DMS79 (cell line): ENCODE data around the gene TMOD1.
"Not testable (repeated sequence)": the region's sequence is repeated elsewhere in the genome, so short reads cannot be mapped to it uniquely, and the experiment has no call there.

ENCODE experiments used
- DNase-seq: peaks from one replicate; lab custom pipeline; 2025; lab: John Stamatoyannopoulos, UW

Gene TMOD1

GRCh38 chr9:97565262-97565661 lies 63.8 kb downstream of the TMOD1 start:
- DNase-seq: no peak

GRCh38 chr9:97567182-97567893 lies 65.9 kb downstream of the TMOD1 start:
- no peak for DNase-seq

- DNase-seq: no peak
These were observed 66.4 kb downstream of the TMOD1 start for GRCh38 chr9:97567894-97568202.

- DNase-seq: no peak
These were observed 67.2 kb downstream of the TMOD1 start for GRCh38 chr9:97568461-97569275.

GRCh38 chr9:97570899-97571298 lies 69.4 kb downstream of the TMOD1 start:
- DNase-seq: no peak

GRCh38 chr9:97571664-97572063 lies 70.2 kb downstream of the TMOD1 start:
- no peak for DNase-seq

- DNase-seq: no peak
These were observed 70.9 kb downstream of the TMOD1 start for GRCh38 chr9:97572196-97572891.

- DNase-seq: no peak
These were observed 71.5 kb downstream of the TMOD1 start for GRCh38 chr9:97572892-97573365.

- no peak for DNase-seq
These were observed 72.1 kb downstream of the TMOD1 start for GRCh38 chr9:97573482-97574073.

GRCh38 chr9:97574101-97574571 lies 72.7 kb downstream of the TMOD1 start:
- not testable (repeated sequence) for DNase-seq

- DNase-seq: not testable (repeated sequence)
These were observed 73.6 kb downstream of the TMOD1 start for GRCh38 chr9:97574921-97575672.

GRCh38 chr9:97575673-97576200 lies 74.3 kb downstream of the TMOD1 start:
- DNase-seq: no peak

- no peak for DNase-seq
These were observed 75.6 kb downstream of the TMOD1 start for GRCh38 chr9:97577051-97577450.

GRCh38 chr9:97578846-97579245 lies 77.4 kb downstream of the TMOD1 start:
- DNase-seq: no peak

- DNase-seq: no peak
These were observed 78.4 kb downstream of the TMOD1 start for GRCh38 chr9:97579914-97580313.

GRCh38 chr9:97581590-97581989 lies 80.1 kb downstream of the TMOD1 start:
- DNase-seq: not testable (repeated sequence)

- not testable (repeated sequence) for DNase-seq
These were observed 83.3 kb downstream of the TMOD1 start for GRCh38 chr9:97584778-97585177.

GRCh38 chr9:97586909-97587308 lies 85.4 kb downstream of the TMOD1 start:
- DNase-seq: not testable (repeated sequence)

GRCh38 chr9:97591535-97591934 lies 90.1 kb downstream of the TMOD1 start:
- no peak for DNase-seq

- DNase-seq: no peak
These were observed 90.7 kb downstream of the TMOD1 start for GRCh38 chr9:97592126-97592525.

GRCh38 chr9:97593960-97594359 lies 92.5 kb downstream of the TMOD1 start:
- peak; percentile 12 for DNase-seq
